ENCODE measurements around the gene BLVRB. TPM values are rescaled to one million over a fixed set of nuclear protein-coding genes. Genes with fewer than 3 reads are reported as not detected.

Gene BLVRB
- total and polyA plus RNA-seq, 9 of the 15 experiments (the other 6 are each of a cell fraction or from before 2014, with no cell fraction given) = 81.1 to 749 (median 331) TPM

GRCh38 chr19:40413291-40413845, 52.2 kb downstream of the BLVRB start, which contains the start of gene PRX (continued):
- 0 out of 2 replicates have a peak, but pooled peaks have one; percentile 13 for TF ChIP-seq EGR1 (conservative IDR thresholded peaks at IDR 0.05)
- TF ChIP-seq NR2F6 (CRISPR knock-in tag; IDR thresholded peaks at IDR 0.05) = no peak
- TF ChIP-seq DPF2 (IDR thresholded peaks at IDR 0.05) = no peak
- TF ChIP-seq ZBTB40 (IDR thresholded peaks at IDR 0.05) = no peak
- TF ChIP-seq ZBTB40 (CRISPR knock-in tag; IDR thresholded peaks at IDR 0.05) = no peak
- no peak for TF ChIP-seq SFPQ (IDR thresholded peaks at IDR 0.05; ENCODE audit: low read depth, low read length)
- TF ChIP-seq AFF4 (CRISPR knock-in tag; IDR thresholded peaks at IDR 0.05) = no peak
- TF ChIP-seq CEBPG (CRISPR knock-in tag; IDR thresholded peaks at IDR 0.05) = no peak
- TF ChIP-seq CEBPG (tag; conservative IDR thresholded peaks at IDR 0.05 in 1 of 2, IDR thresholded peaks at IDR 0.05 in 1 of 2) = no peak
- no peak for TF ChIP-seq SIX5 (IDR thresholded peaks at IDR 0.05; ENCODE audit: borderline replicate concordance in 1 of 2, insufficient read depth in 1 of 2, low read depth in 1 of 2, low read length in 2 of 2)
- TF ChIP-seq RFX7 (CRISPR knock-in tag; IDR thresholded peaks at IDR 0.05) = no peak
- no peak for TF ChIP-seq SMARCC2 (IDR thresholded peaks at IDR 0.05; ENCODE audit: low read depth)
- TF ChIP-seq FOXA3 (CRISPR knock-in tag; conservative IDR thresholded peaks at IDR 0.05 in 1 of 2, IDR thresholded peaks at IDR 0.05 in 1 of 2) = no peak

Measured in K562 (cell line).